GM18499 (cell line): ENCODE data around the gene OCA2.
"Not testable (repeated sequence)": the region's sequence is repeated elsewhere in the genome, so short reads cannot be mapped to it uniquely, and the experiment has no call there.

Source experiments
- ATAC-seq: cut with Tn5 transposase; IDR thresholded peaks from one replicate; pipeline ENCODE4 v1.9.1; 2021; ENCODE audit warnings: moderate number of reproducible peaks; ENCODE audit not compliant: insufficient read depth, unreplicated experiment

Gene OCA2

GRCh38 chr15:28122038-28122949 lies 23.2 kb upstream of the OCA2 start:
- ATAC-seq = no peak

DNA sequence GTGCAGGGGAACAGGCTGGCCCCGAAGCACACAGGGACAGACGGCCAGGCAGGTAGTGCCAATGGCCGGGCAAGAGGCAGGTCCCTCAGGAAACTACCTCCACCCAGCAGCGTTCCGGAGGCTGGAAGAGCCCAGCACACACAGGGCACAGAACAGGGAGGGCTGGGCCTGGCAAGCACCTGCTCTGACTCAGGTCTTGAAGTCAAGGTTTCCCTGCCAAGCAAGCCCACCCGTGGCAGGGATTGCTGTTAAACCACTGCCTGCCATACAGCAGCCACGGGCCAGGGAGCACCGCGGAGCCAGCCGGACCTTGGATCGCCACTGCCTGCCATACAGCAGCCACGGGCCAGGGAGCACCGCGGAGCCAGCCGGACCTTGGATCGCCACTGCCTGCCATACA lies 22.5 kb upstream of the OCA2 start:
- ATAC-seq = not testable (repeated sequence)

DNA sequence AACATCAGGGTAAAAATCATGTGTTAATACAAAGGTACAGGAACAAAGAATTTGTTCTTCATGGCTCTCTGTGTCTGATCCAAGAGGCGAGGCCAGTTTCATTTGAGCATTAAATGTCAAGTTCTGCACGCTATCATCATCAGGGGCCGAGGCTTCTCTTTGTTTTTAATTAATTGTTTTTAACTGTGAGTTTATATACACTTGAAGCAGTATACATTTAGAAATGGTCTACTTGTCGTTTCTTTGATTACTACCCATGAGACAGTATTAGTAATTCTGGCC lies 21.2 kb upstream of the OCA2 start:
- ATAC-seq = no peak

DNA sequence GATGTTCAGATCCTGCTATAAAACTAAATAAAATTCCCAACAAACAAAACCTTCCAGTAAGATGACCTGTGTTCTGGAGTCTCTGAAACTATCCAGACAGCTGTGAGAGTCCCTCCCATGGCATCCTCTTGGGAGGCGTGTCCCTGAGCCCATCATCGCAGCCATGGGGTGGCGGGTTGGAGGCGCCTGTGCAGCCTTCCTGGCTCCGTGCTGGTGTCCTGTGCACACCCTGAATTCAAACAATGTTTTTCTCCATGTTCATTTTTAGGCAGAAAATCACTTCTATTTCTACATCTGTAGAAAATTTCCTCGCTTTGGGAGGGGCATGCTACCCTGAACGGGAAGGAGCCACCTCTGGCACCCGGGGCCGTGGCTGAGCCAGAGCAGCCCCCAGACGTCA lies 19.4 kb upstream of the OCA2 start:
- no peak for ATAC-seq

DNA sequence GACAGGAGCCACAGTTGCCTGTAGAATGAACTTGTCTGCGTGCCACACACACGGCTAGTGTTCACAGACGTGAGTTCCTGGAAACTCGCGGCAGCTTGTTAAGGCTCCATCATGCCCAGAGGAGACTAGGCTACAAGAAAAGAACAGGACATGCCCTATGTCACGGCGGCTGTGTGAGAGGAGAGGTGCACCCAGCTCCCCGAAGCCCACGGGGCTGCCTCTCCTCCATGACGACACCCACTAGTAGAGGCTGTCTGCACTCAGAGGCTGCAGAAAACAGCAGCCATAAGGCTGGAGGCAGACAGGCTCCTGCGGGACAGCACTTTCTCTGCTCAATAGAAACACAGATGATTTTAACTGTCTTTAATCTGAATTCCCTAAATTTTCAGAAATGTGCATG lies 19.0 kb upstream of the OCA2 start:
- no peak for ATAC-seq

GRCh38 chr15:28117432-28117990 lies 18.4 kb upstream of the OCA2 start:
- ATAC-seq = no peak

DNA sequence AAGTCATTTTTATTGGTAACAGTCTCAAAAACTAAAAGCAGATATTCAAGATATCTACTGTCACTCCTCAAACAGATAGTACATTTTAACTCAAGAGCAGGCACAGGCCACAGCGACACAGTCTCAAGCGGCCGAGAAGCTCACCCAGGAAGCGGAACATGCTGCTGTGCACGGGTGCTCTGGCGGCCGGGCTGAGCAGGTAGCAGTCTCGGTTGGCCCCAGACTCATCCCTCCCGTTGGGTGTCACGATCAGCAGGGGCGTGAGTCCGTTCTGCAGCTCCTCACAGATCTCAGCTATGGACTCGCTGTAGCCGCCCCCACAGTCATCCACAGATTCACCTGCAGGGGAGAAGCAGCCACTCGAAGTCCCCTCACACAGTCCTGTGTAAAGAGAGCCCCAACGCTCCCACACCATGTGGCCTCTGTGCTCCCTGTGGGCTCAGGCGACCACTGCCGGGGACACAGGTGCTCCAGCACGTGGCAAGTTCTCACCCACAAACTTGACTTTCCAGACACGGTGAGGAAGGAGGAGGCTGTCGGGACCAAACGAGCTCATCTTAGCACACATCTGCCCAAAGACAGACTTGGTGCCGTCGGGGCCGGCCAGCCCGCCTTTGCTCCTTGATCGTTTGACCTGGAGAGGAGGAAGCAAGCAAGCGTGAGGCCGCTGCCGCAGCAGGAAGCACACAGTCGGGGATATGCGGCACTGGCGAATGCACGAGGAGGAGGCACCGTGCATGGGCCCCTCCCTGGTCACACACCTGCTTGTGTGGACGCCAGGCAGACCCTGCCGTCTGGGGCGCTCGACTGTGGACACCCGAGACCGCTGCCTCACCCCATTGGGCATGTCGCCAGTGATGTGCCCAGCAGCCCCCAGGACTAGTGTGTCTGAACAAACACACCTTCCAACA lies 17.7 kb upstream of the OCA2 start:
- no peak for ATAC-seq

GRCh38 chr15:28115871-28116270 lies 16.8 kb upstream of the OCA2 start:
- ATAC-seq = no peak

GRCh38 chr15:28114721-28115622 lies 15.9 kb upstream of the OCA2 start:
- no peak for ATAC-seq

DNA sequence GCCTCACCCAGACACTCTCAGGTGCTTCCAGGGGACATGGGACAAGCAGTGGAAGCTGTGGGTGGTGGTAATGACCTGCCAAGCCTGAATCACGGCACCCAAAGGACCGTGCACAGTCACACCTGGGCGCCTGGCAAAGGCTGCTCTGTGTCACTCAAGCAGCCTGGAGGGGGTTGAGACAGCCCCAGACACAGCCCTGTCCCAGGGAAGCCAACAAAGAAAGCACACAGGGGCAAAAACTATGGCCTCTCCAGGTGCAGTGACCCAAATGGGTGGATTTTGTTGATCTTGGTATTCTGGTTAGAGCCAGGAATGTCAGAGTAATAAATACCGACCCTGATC lies 15.0 kb upstream of the OCA2 start:
- ATAC-seq = no peak

GRCh38 chr15:28113394-28114113 lies 14.4 kb upstream of the OCA2 start:
- no peak for ATAC-seq

- ATAC-seq = no peak
Measured at GRCh38 chr15:28112962-28113361, 13.8 kb upstream of the OCA2 start.

GRCh38 chr15:28112101-28112760 lies 13.1 kb upstream of the OCA2 start:
- ATAC-seq = no peak

GRCh38 chr15:28111543-28111942 lies 12.4 kb upstream of the OCA2 start:
- no peak for ATAC-seq

GRCh38 chr15:28110481-28110881 lies 11.4 kb upstream of the OCA2 start:
- ATAC-seq = no peak

DNA sequence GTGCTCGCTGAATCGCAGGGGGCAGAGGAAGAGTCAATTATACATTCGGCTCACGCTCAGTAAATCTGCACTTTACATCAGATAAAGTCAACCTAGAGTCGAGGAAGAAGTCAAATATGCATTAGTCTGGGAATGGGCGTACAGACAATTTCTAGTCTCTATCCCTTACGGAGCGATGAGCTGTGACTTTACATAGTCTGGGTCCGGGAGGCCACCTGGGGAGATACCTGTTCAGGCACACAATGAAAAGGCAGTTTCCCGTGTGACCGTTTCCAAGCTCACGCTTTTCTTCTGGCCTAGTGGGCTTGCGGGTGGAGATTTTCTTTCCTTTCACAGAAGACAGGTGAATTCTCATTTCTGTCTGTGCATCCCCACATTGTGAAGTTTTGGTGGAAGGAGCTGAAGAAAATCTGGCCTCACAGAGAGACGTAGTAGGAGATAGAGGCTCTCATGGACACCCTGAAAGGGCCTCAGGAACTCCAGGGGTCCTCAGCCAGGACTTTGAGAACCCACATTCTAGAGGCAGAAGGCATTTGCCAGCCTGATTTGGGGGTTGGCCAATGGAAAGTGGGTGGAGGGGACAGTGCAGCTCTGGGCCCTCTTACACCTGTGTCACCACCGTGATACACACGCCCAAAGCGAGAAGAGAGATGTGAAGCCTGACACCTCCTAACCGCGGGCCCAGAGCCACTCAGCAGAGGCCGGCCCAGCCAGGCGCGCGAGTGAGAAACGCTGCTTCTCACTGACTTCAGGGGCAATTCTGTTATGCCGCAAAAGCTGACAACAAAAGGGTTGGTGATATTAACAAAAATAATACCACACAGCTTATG lies 10.7 kb upstream of the OCA2 start:
- no peak for ATAC-seq

- ATAC-seq = no peak
Measured at GRCh38 chr15:28107904-28108275, 8.8 kb upstream of the OCA2 start.

DNA sequence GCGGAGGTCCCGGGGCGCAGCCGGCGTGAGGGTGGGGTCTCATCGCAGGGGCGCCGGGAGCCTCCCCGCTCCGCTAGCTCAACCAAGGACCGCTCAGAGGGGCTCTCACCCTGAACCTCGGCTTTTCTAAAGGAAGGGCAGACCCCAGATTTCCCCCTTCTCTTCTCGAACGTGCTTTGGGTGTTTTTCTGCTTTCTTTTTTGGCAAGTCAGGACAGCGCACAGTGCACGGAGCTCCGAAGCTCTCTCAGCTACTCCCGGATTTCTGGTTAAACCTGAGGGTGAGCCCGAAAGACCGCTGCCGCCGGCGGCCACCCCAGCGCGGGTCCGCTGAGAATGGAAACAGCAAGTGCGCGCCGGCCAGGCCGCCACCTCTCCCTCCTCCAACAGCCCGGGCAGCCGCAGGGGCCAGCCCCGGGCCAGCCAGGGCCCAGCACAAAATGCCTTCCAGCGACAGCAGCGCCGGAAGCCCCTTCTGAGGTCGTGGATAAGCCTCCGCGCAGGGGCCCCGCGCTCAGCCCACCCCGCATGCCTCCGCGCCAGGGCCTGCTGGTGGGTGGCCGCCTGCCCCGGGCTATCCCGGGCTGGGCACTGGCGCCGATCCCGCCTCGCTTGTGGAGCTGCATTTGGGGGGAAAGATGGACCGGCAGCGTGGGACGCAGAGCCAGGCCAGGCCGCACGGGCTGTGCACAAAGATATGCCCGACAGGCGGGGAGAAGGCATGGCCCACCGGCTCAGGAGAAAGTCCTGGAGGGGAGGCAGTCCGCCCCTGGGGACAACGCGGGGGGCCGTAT lies 8.2 kb upstream of the OCA2 start:
- no peak for ATAC-seq
